ENCODE measurements around the gene SYT2.
"Not testable (repeated sequence)": the region's sequence is repeated elsewhere in the genome, so short reads cannot be mapped to it uniquely, and the experiment has no call there.

The SYT2 gene

GRCh38 chr1:202632241-202632640, 78.0 kb downstream of the SYT2 start:
- no peaks in the 10 kb centered on the region for H3K27me3 ChIP-seq (ENCODE audit: control insufficient read depth, insufficient read depth, low read length)
- WGBS (ENCODE audit: insufficient coverage, insufficient read length): no CpG with 5 or more reads among the region's 10 CpGs
- H3K36me3 ChIP-seq (ENCODE audit: control insufficient read depth, insufficient read depth, low read length): no peaks in the 10 kb centered on the region
- peaks cover 2% of the 10 kb centered on the region; the same call in 1 of the 2 replicates for H3K4me1 ChIP-seq (ENCODE audit: control insufficient read depth, insufficient read depth, low read length)
- no peak overlapping the region for H3K4me3 ChIP-seq (ENCODE audit: low read length)
- DNase-seq (ENCODE audit: low read depth, low spot score): no peak
- no peak overlapping the region for H3K27ac ChIP-seq (ENCODE audit: low read length)
- no peaks in the 10 kb centered on the region for H3K9me3 ChIP-seq (ENCODE audit: control insufficient read depth, insufficient read depth, low read length)

GRCh38 chr1:202631076-202631923, 79.0 kb downstream of the SYT2 start:
- Histone ChIP-seq H3K27ac (ENCODE audit: low read length) (no peak overlapping the region), H3K4me3 (ENCODE audit: low read length) (no peak overlapping the region), H3K9me3 (ENCODE audit: control insufficient read depth, insufficient read depth, low read length) (no peaks in the 10 kb centered on the region), H3K4me1 (ENCODE audit: control insufficient read depth, insufficient read depth, low read length) (peaks cover 3% of the 10 kb centered on the region; the same call in 1 of the 2 replicates), H3K27me3 (ENCODE audit: control insufficient read depth, insufficient read depth, low read length) (no peaks in the 10 kb centered on the region), H3K36me3 (ENCODE audit: control insufficient read depth, insufficient read depth, low read length) (no peaks in the 10 kb centered on the region)
- no peak for DNase-seq (ENCODE audit: low read depth, low spot score)
- no CpG with 5 or more reads among the region's 11 CpGs for WGBS (ENCODE audit: insufficient coverage, insufficient read length)

- no peak overlapping the region for H3K4me3 ChIP-seq (ENCODE audit: low read length)
- peaks cover 3% of the 10 kb centered on the region; the same call in 1 of the 2 replicates for H3K4me1 ChIP-seq (ENCODE audit: control insufficient read depth, insufficient read depth, low read length)
- no peaks in the 10 kb centered on the region for H3K9me3 ChIP-seq (ENCODE audit: control insufficient read depth, insufficient read depth, low read length)
- no peak overlapping the region for H3K27ac ChIP-seq (ENCODE audit: low read length)
- DNase-seq (ENCODE audit: low read depth, low spot score): no peak
- H3K27me3 ChIP-seq (ENCODE audit: control insufficient read depth, insufficient read depth, low read length): no peaks in the 10 kb centered on the region
- WGBS (ENCODE audit: insufficient coverage, insufficient read length): no CpG with 5 or more reads among the region's 6 CpGs
- no peaks in the 10 kb centered on the region for H3K36me3 ChIP-seq (ENCODE audit: control insufficient read depth, insufficient read depth, low read length)
Observed at GRCh38 chr1:202630541-202630940, 79.7 kb downstream of the SYT2 start.

- not testable (repeated sequence) for H3K9me3 ChIP-seq (ENCODE audit: control insufficient read depth, insufficient read depth, low read length); H3K27me3 ChIP-seq (ENCODE audit: control insufficient read depth, insufficient read depth, low read length); H3K36me3 ChIP-seq (ENCODE audit: control insufficient read depth, insufficient read depth, low read length); H3K27ac ChIP-seq (ENCODE audit: low read length); DNase-seq (ENCODE audit: low read depth, low spot score); H3K4me3 ChIP-seq (ENCODE audit: low read length); H3K4me1 ChIP-seq (ENCODE audit: control insufficient read depth, insufficient read depth, low read length)
- no CpG with 5 or more reads among the region's 6 CpGs for whole genome bisulfite sequencing (ENCODE audit: insufficient coverage, insufficient read length)
Observed at GRCh38 chr1:202630096-202630495, 80.2 kb downstream of the SYT2 start.

- not testable (repeated sequence) for DNase-seq (ENCODE audit: low read depth, low spot score)
Observed at GRCh38 chr1:202629257-202629811, 80.9 kb downstream of the SYT2 start.

GRCh38 chr1:202628646-202629215, 81.5 kb downstream of the SYT2 start:
- no CpG with 5 or more reads among the region's 7 CpGs for WGBS (ENCODE audit: insufficient coverage, insufficient read length)
- no peaks in the 10 kb centered on the region for H3K9me3 ChIP-seq (ENCODE audit: control insufficient read depth, insufficient read depth, low read length)
- H3K4me1 ChIP-seq (ENCODE audit: control insufficient read depth, insufficient read depth, low read length): peaks cover 3% of the 10 kb centered on the region; the same call in 1 of the 2 replicates
- H3K27me3 ChIP-seq (ENCODE audit: control insufficient read depth, insufficient read depth, low read length): no peaks in the 10 kb centered on the region
- no peak overlapping the region for H3K4me3 ChIP-seq (ENCODE audit: low read length)
- no peak for DNase-seq (ENCODE audit: low read depth, low spot score)
- no peak overlapping the region for H3K27ac ChIP-seq (ENCODE audit: low read length)
- H3K36me3 ChIP-seq (ENCODE audit: control insufficient read depth, insufficient read depth, low read length): no peaks in the 10 kb centered on the region

More at GRCh38 chr1:202629257-202629811, 80.9 kb downstream of the SYT2 start:
- H3K4me1 ChIP-seq (ENCODE audit: control insufficient read depth, insufficient read depth, low read length); H3K36me3 ChIP-seq (ENCODE audit: control insufficient read depth, insufficient read depth, low read length); H3K27me3 ChIP-seq (ENCODE audit: control insufficient read depth, insufficient read depth, low read length); H3K4me3 ChIP-seq (ENCODE audit: low read length); H3K27ac ChIP-seq (ENCODE audit: low read length); H3K9me3 ChIP-seq (ENCODE audit: control insufficient read depth, insufficient read depth, low read length): not testable (repeated sequence)
- no CpG with 5 or more reads among the region's 2 CpGs for WGBS (ENCODE audit: insufficient coverage, insufficient read length)

- no peaks in the 10 kb centered on the region for H3K27me3 ChIP-seq (ENCODE audit: control insufficient read depth, insufficient read depth, low read length)
- no peak for DNase-seq (ENCODE audit: low read depth, low spot score)
- WGBS (ENCODE audit: insufficient coverage, insufficient read length): no CpG with 5 or more reads among the region's 13 CpGs
- no peak overlapping the region for H3K27ac ChIP-seq (ENCODE audit: low read length)
- H3K36me3 ChIP-seq (ENCODE audit: control insufficient read depth, insufficient read depth, low read length): no peaks in the 10 kb centered on the region
- H3K4me3 ChIP-seq (ENCODE audit: low read length): no peak overlapping the region
- H3K9me3 ChIP-seq (ENCODE audit: control insufficient read depth, insufficient read depth, low read length): no peaks in the 10 kb centered on the region
- H3K4me1 ChIP-seq (ENCODE audit: control insufficient read depth, insufficient read depth, low read length): peaks cover 3% of the 10 kb centered on the region
Observed at GRCh38 chr1:202627841-202628565, 82.3 kb downstream of the SYT2 start.

- WGBS (ENCODE audit: insufficient coverage, insufficient read length): no CpG with 5 or more reads among the region's 7 CpGs
- H3K27ac ChIP-seq (ENCODE audit: low read length): not testable (repeated sequence)
Observed at GRCh38 chr1:202627036-202627435, 83.2 kb downstream of the SYT2 start.

GRCh38 chr1:202625416-202626360, 84.6 kb downstream of the SYT2 start:
- DNase-seq (ENCODE audit: low read depth, low spot score): no peak

More at GRCh38 chr1:202627036-202627435, 83.2 kb downstream of the SYT2 start:
- H3K36me3 ChIP-seq (ENCODE audit: control insufficient read depth, insufficient read depth, low read length); H3K9me3 ChIP-seq (ENCODE audit: control insufficient read depth, insufficient read depth, low read length); H3K4me1 ChIP-seq (ENCODE audit: control insufficient read depth, insufficient read depth, low read length); DNase-seq (ENCODE audit: low read depth, low spot score); H3K27me3 ChIP-seq (ENCODE audit: control insufficient read depth, insufficient read depth, low read length); H3K4me3 ChIP-seq (ENCODE audit: low read length): not testable (repeated sequence)

More at GRCh38 chr1:202625416-202626360, 84.6 kb downstream of the SYT2 start:
- Histone ChIP-seq H3K27me3 (ENCODE audit: control insufficient read depth, insufficient read depth, low read length) (no peaks in the 10 kb centered on the region), H3K4me3 (ENCODE audit: low read length) (no peak overlapping the region), H3K9me3 (ENCODE audit: control insufficient read depth, insufficient read depth, low read length) (no peaks in the 10 kb centered on the region), H3K27ac (ENCODE audit: low read length) (no peak overlapping the region), H3K36me3 (ENCODE audit: control insufficient read depth, insufficient read depth, low read length) (no peaks in the 10 kb centered on the region), H3K4me1 (ENCODE audit: control insufficient read depth, insufficient read depth, low read length) (peaks cover 4% of the 10 kb centered on the region)
- 100% methylated on average over 1 of the region's 28 CpGs for WGBS (ENCODE audit: insufficient coverage, insufficient read length)
